Mammary epithelial cell (primary cell): Measurements from ENCODE around the gene LTBP3.

Experiments
- CTCF ChIP-seq, 2 donors: IDR thresholded peaks in 1 of 2; conservative IDR thresholded peaks in 1 of 2; 2 replicates each; pipeline ENCODE4 v1.5.1; 2011 to 2012; ENCODE audit warnings: inconsistent platforms in 2 of 2, low read length in 2 of 2, mild to moderate bottlenecking in 2 of 2, control low read depth in 1 of 2, low read depth in 1 of 2; ENCODE audit not compliant: insufficient read depth in 1 of 2; ENCODE audit errors: extremely low read depth in 1 of 2
- EZH2 ChIP-seq: IDR thresholded peaks from 2 replicates; pipeline ENCODE4 v1.6.1; 2012; ENCODE audit warnings: low read length, inconsistent platforms, borderline replicate concordance

GRCh38 chr11:65526744-65527143, 31.4 kb downstream of the LTBP3 start:
- TF ChIP-seq CTCF (conservative IDR thresholded peaks at IDR 0.05 in 1 of 2, IDR thresholded peaks at IDR 0.05 in 1 of 2; ENCODE audit: extremely low read depth in 1 of 2, insufficient read depth in 1 of 2, low read depth in 1 of 2, low read length in 2 of 2) (no peak), EZH2 (no peak)
